Suppressor macrophage treated with lipopolysaccharide for 4 hours (primary cell): ENCODE measurements around the gene GUCY1B1.

Experiments used
- DNase-seq: peaks from one replicate; pipeline ENCODE4 v3.0.0-alpha.2; 2020

GUCY1B1 gene

GRCh38 chr4:155800685-155801343 is 42.0 kb downstream of the GUCY1B1 start:
- no peak for DNase-seq

- DNase-seq: no peak
These were observed 43.6 kb downstream of the GUCY1B1 start for GRCh38 chr4:155802190-155802959.

GRCh38 chr4:155805016-155805415 is 46.2 kb downstream of the GUCY1B1 start:
- DNase-seq: no peak

- DNase-seq: no peak
These were observed 48.2 kb downstream of the GUCY1B1 start for GRCh38 chr4:155807021-155807420.

GRCh38 chr4:155809835-155810234 is 51.0 kb downstream of the GUCY1B1 start:
- DNase-seq: peak; percentile 81

GRCh38 chr4:155811083-155811482 is 52.3 kb downstream of the GUCY1B1 start:
- no peak for DNase-seq

GRCh38 chr4:155818639-155819038 is 59.8 kb downstream of the GUCY1B1 start:
- no peak for DNase-seq

GRCh38 chr4:155819066-155819465 is 60.2 kb downstream of the GUCY1B1 start:
- DNase-seq: no peak

GRCh38 chr4:155820887-155821518 is 62.2 kb downstream of the GUCY1B1 start:
- DNase-seq: no peak

GRCh38 chr4:155822572-155822971 is 63.8 kb downstream of the GUCY1B1 start:
- DNase-seq: no peak

GRCh38 chr4:155828628-155829027 is 69.8 kb downstream of the GUCY1B1 start:
- no peak for DNase-seq

GRCh38 chr4:155832664-155833063 is 73.8 kb downstream of the GUCY1B1 start:
- DNase-seq: no peak

GRCh38 chr4:155837203-155837796 is 78.5 kb downstream of the GUCY1B1 start:
- DNase-seq: no peak

- no peak for DNase-seq
These were observed 83.3 kb downstream of the GUCY1B1 start for GRCh38 chr4:155842080-155842479.

GRCh38 chr4:155846929-155847328 is 88.1 kb downstream of the GUCY1B1 start:
- no peak for DNase-seq

GRCh38 chr4:155849042-155849441 is 90.2 kb downstream of the GUCY1B1 start:
- DNase-seq: no peak

- DNase-seq: no peak
These were observed 94.4 kb downstream of the GUCY1B1 start for GRCh38 chr4:155853189-155853588.

- no peak for DNase-seq
These were observed 95.9 kb downstream of the GUCY1B1 start for GRCh38 chr4:155854582-155855226.

- DNase-seq: no peak
These were observed 97.1 kb downstream of the GUCY1B1 start for GRCh38 chr4:155855897-155856296.
